Heart right ventricle (tissue), 16 donors: ENCODE data around the gene MGME1. TPM values are rescaled to one million over a fixed set of nuclear protein-coding genes. Genes with fewer than 3 reads are reported as not detected.

Experiments
- ATAC-seq, 8 donors: fragments of 200-7000 bp; cut with Tn5 transposase; one replicate each; pipeline ENCODE4 v1.9.1; 2020; ENCODE audit warnings: mild to moderate bottlenecking in 8 of 8, moderate library complexity in 8 of 8, moderate number of reproducible peaks in 1 of 8
- DNase-seq, 2 donors: peaks; one replicate each; pipeline ENCODE4 v3.0.0-alpha.2; 2020
- H3K27ac ChIP-seq, 10 donors: fragments of 200-600 bp; sonication (generic) in 2 of 10; one replicate each; pipeline versions ENCODE4 v1.5.0 to v1.8.0; 2020 to 2022; ENCODE audit warnings: mild to moderate bottlenecking in 3 of 10
- H3K27me3 ChIP-seq, 7 donors: fragments of 200-600 bp; one replicate each; pipeline ENCODE4 v1.8.0; 2021 to 2022; ENCODE audit warnings: mild to moderate bottlenecking in 2 of 7
- H3K36me3 ChIP-seq, 9 donors: fragments of 200-600 bp; sonication (generic) in 1 of 9; one replicate each; pipeline versions ENCODE4 v1.5.0 to v1.8.0; 2020 to 2022; ENCODE audit warnings: mild to moderate bottlenecking in 2 of 9
- H3K4me1 ChIP-seq, 9 donors: fragments of 200-600 bp; sonication (generic) in 1 of 9; one replicate each; pipeline versions ENCODE4 v1.5.0 to v1.8.0; 2020 to 2022; ENCODE audit warnings: mild to moderate bottlenecking in 4 of 9
- H3K4me3 ChIP-seq, 10 donors: fragments of 200-600 bp; sonication (generic) in 2 of 10; one replicate each; pipeline versions ENCODE4 v1.5.0 to v1.8.0; 2020 to 2022; ENCODE audit warnings: mild to moderate bottlenecking in 7 of 10, moderate library complexity in 2 of 10
- H3K9me3 ChIP-seq, 11 donors: fragments of 200-600 bp in 10 of 11; sonication (generic) in 2 of 11; one replicate each; pipeline versions ENCODE4 v1.5.0 to v1.8.0; 2013 to 2022; ENCODE audit warnings: mild to moderate bottlenecking in 2 of 11, control low read depth in 1 of 11, moderate library complexity in 1 of 11
- CTCF ChIP-seq, 9 donors: fragments of 200-600 bp; sonication (generic) in 2 of 9; IDR thresholded peaks; one replicate each; pipeline versions ENCODE4 v1.5.0 to v1.8.0; 2021 to 2022; ENCODE audit warnings: antibody characterized with exemption in 9 of 9, mild to moderate bottlenecking in 5 of 9, moderate library complexity in 1 of 9
- WGBS, 2 donors: extraction: QIAGEN DNeasy Blood & Tissue Kit; methylation state at CpG; one replicate each; pipeline ENCODE4 v1.1.7; 2013; ENCODE audit warnings: inconsistent platforms in 1 of 2; 5-methylcytosine and 5-hydroxymethylcytosine counted together
- intact Hi-C, 10 donors: fragments of 100-400 bp; cut with DNase I; formaldehyde crosslinking; loops; one replicate each; pipeline versions ENCODE4 v1.11.1 to v1.14.2; 2022
- polyA plus RNA-seq, 2 donors: library from polyadenylated mRNA; stranded (reverse); fragments of 200-250 nt; gene quantifications; one replicate each; pipeline ENCODE4 v1.2.3, GENCODE V29; 2013
- total RNA-seq, 10 donors: library from RNA; stranded (reverse); fragmentation: NEBNext Ultra II Directional in 3 of 10; extraction: Animal tissue kit (Norgen Biotek cat#: 25700) in 3 of 10; gene quantifications; one replicate each; pipeline versions ENCODE4 v1.2.1 to v1.2.4, GENCODE V29; 2021 to 2023
- donor health status: Arrhythmogenic right ventricular cardiomyopathy.
- donor health status: ischemic (EF 13 %, LVEDD 7.1; RV severe dilation, severe dysfunction).
- donor health status: healthy with polysubstance abuse.
- donor health status: DM: no; HTN: yes; CAD: no.
- donor health status: DM: no; HTN: no; CAD: no.
- donor health status: ischemic (EF 25% LVEDD 6.9; RV normal size, moderate dysfunction).
- donor health status: ischemic (EF 25% LVEDD 5.7; RV mildly dilated, moderate dysfunction).
- donor health status: healthy.
- donor health status: DM: yes; HTN: yes; CAD: no.
- donor health status: Ischemic cardiomyopathy.
- donor health status: ischemic (EF 35%, LVEDD 5.7; RV mildly dilated, moderate dysfunction).
- donor health status: nonischemic (EF 11% LVEDD 7.7; RV severe dilation, severe dysfunction).
- donor health status: DM: yes; HTN: yes; CAD: no.
- donor health status: PGD.
- donor health status: ischemic (EF 29% LVEDD 5.4; RV normal size, mild dysfunction).
- donor health status: nonischemic (EF 23%, LVEDD 6.1; RV moderate dilation, normal function).

MGME1 gene
- total and polyA plus RNA-seq, 12 donors: 6.0 to 16.0 (median 12.9) TPM

GRCh38 chr20:18005990-18006364 is 37.2 kb downstream of the MGME1 start:
- H3K4me3 ChIP-seq: no peak overlapping the region
- no peaks in the 10 kb centered on the region for H3K27me3 ChIP-seq
- H3K9me3 ChIP-seq: no peaks in the 10 kb centered on the region
- DNase-seq (no peak), ATAC-seq (no peak)
- H3K36me3 ChIP-seq: no peaks in the 10 kb centered on the region
- no peak for TF ChIP-seq CTCF (IDR thresholded peaks at IDR 0.05)
- H3K4me1 ChIP-seq: peaks cover 0 to 18% (median 3%) of the 10 kb centered on the region in 9 donors
- WGBS, 2 donors: 73 to 74% methylated on average over 6 of the region's 6 CpGs
- no peak overlapping the region for H3K27ac ChIP-seq
- intact Hi-C loops: no loop called here

- ATAC-seq: no peak
- no peaks in the 10 kb centered on the region for H3K9me3 ChIP-seq
- no peaks in the 10 kb centered on the region for H3K36me3 ChIP-seq
- H3K4me3 ChIP-seq: no peak overlapping the region
- no peak overlapping the region for H3K27ac ChIP-seq
- DNase-seq: no peak
- H3K4me1 ChIP-seq: peaks cover 0 to 11% (median 1%) of the 10 kb centered on the region in 9 donors
- H3K27me3 ChIP-seq: no peaks in the 10 kb centered on the region
- TF ChIP-seq CTCF (IDR thresholded peaks at IDR 0.05): no peak
- 90 to 93% methylated on average over 7 of the region's 7 CpGs for WGBS, 2 donors
- intact Hi-C loops: no loop called here
Measured at GRCh38 chr20:18006684-18007083, 37.9 kb downstream of the MGME1 start.

GRCh38 chr20:18007534-18008292 is 38.9 kb downstream of the MGME1 start:
- 54 to 58% methylated on average over 19 of the region's 19 CpGs for WGBS, 2 donors
- H3K27me3 ChIP-seq: no peaks in the 10 kb centered on the region
- intact Hi-C loops: no loop called here
- no peaks in the 10 kb centered on the region for H3K36me3 ChIP-seq
- no peak for TF ChIP-seq CTCF (IDR thresholded peaks at IDR 0.05)
- no peak overlapping the region for H3K4me3 ChIP-seq
- ATAC-seq (peak; percentile 11 to 67 (median 50)), DNase-seq (peak; percentile 23 to 40)
- H3K27ac ChIP-seq: no peak overlapping the region
- H3K4me1 ChIP-seq: peaks cover 0 to 10% (median 0%) of the 10 kb centered on the region in 9 donors
- no peaks in the 10 kb centered on the region for H3K9me3 ChIP-seq

- Histone ChIP-seq H3K36me3 (no peaks in the 10 kb centered on the region), H3K4me3 (no peak overlapping the region), H3K9me3 (no peaks in the 10 kb centered on the region), H3K27ac (no peak overlapping the region), H3K4me1 (peaks cover 0 to 10% (median 0%) of the 10 kb centered on the region in 9 donors), H3K27me3 (no peaks in the 10 kb centered on the region)
- 88 to 92% methylated on average over 7 of the region's 7 CpGs for WGBS, 2 donors
- DNase-seq (no peak), ATAC-seq (no peak)
- intact Hi-C loops: no loop called here
- no peak for TF ChIP-seq CTCF (IDR thresholded peaks at IDR 0.05)
Measured at GRCh38 chr20:18009116-18009515, 40.3 kb downstream of the MGME1 start.
